Activated CD4-positive, alpha-beta memory T cell treated with anti-CD3 and anti-CD28 coated beads, Interleukin-2, amount 10 ng/mL, durations not matched to agents 7 days and 5 days (primary cell): ENCODE results near the gene MAST4. TPM values are rescaled to one million over a fixed set of nuclear protein-coding genes. Genes with fewer than 3 reads are reported as not detected.

Experiments
- CTCF ChIA-PET: fragments of 350-600 bp; sonication (Branson Sonifier 250); formaldehyde crosslinking; loops from one replicate; lab custom pipeline; 2021; ENCODE audit warnings: antibody characterized with exemption, inconsistent platforms; lab: Charles Lee
- POLR2A ChIA-PET: fragments of 350-600 bp; sonication (Branson Sonifier 250); formaldehyde crosslinking; loops from one replicate; lab custom pipeline; 2021; ENCODE audit warnings: antibody characterized with exemption; lab: Charles Lee
- DNase-seq: peaks from one replicate; pipeline ENCODE4 v3.0.0-alpha.2; 2020
- H3K27ac Mint-ChIP-seq: one replicate; pipeline ENCODE4 v1.8.0; 2021; ENCODE audit warnings: mild to moderate bottlenecking, mixed read lengths
- H3K27me3 Mint-ChIP-seq: one replicate; pipeline ENCODE4 v1.8.0; 2021; ENCODE audit warnings: mixed read lengths
- H3K36me3 Mint-ChIP-seq: one replicate; pipeline ENCODE4 v1.8.0; 2021; ENCODE audit warnings: low read depth, mixed read lengths
- H3K4me1 Mint-ChIP-seq: one replicate; pipeline ENCODE4 v1.8.0; 2021; ENCODE audit warnings: mixed read lengths
- H3K4me3 Mint-ChIP-seq: one replicate; pipeline ENCODE4 v1.8.0; 2021; ENCODE audit warnings: mild to moderate bottlenecking, mixed read lengths
- H3K9me3 Mint-ChIP-seq: one replicate; pipeline ENCODE4 v1.8.0; 2021; ENCODE audit warnings: mixed read lengths
- total RNA-seq, 2 experiments: library from RNA; stranded (reverse); gene quantifications; one replicate each; pipeline ENCODE4 v1.2.3, GENCODE V29; 2021

Gene MAST4
- total RNA-seq, 2 experiments from 2014 or later: 38.0 to 38.3 TPM

GRCh38 chr5:66840511-66841013 lies 244.4 kb downstream of the MAST4 start:
- peak overlapping the region; percentile 31 for H3K4me3 Mint-ChIP-seq
- H3K27me3 Mint-ChIP-seq: peaks cover 3% of the 10 kb centered on the region
- peaks cover 32% of the 10 kb centered on the region for H3K36me3 Mint-ChIP-seq
- H3K27ac Mint-ChIP-seq: peak overlapping the region; percentile 92
- peaks cover 64% of the 10 kb centered on the region for H3K4me1 Mint-ChIP-seq
- DNase-seq: peak; percentile 55
- POLR2A ChIA-PET: interaction anchor here (0.6 to 7.2 kb wide), 16 partner anchors 11 to 381 kb away, joined by 3 to 169 read pairs (median 4); no protein-coding TSS in a partner anchor
- CTCF ChIA-PET: interaction anchor here (1.0 to 5.5 kb wide), 7 partner anchors 11 to 534 kb away, joined by 4 to 78 read pairs (median 5); no protein-coding TSS in a partner anchor
- peaks cover 6% of the 10 kb centered on the region for H3K9me3 Mint-ChIP-seq

GRCh38 chr5:66841264-66841663 lies 245.1 kb downstream of the MAST4 start:
- POLR2A ChIA-PET: interaction anchor here (0.9 to 7.2 kb wide), 11 partner anchors 11 to 380 kb away, joined by 3 to 169 read pairs (median 9); no protein-coding TSS in a partner anchor
- H3K36me3 Mint-ChIP-seq: peaks cover 31% of the 10 kb centered on the region

DNA sequence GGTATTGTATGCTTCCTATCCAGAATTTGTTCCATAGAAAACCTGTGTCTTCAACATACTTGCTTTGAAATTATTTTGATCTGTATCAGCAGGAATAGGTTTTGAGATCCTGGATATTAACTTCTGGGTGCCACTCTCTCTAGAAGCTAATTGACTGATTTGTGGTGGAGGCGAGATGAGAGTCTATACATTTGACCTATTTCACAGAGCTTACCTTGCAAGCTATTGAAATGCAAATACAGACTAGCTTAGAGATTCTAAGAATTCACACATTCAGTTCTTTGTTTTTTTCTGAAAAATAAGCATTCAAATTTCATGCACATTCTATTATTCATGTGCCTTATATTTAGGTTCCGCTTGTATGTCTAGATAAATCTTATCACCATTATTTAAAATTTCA lies 246.3 kb downstream of the MAST4 start:
- Mint-ChIP-seq H3K4me1 (peaks cover 64% of the 10 kb centered on the region), H3K27ac (peak overlapping the region; percentile 92), H3K36me3 (peaks cover 28% of the 10 kb centered on the region), H3K27me3 (peaks cover 3% of the 10 kb centered on the region), H3K4me3 (no peak overlapping the region), H3K9me3 (peaks cover 6% of the 10 kb centered on the region)
- ChIA-PET POLR2A (interaction anchor here (3.2 to 7.2 kb wide), 3 partner anchors 13 to 20 kb away, joined by 14 to 169 read pairs (median 36); no protein-coding TSS in a partner anchor), CTCF (interaction anchor here (0.9 to 5.5 kb wide), 5 partner anchors 13 to 29 kb away, joined by 3 to 78 read pairs (median 20); no protein-coding TSS in a partner anchor)
- no peak for DNase-seq

More at GRCh38 chr5:66841264-66841663, 245.1 kb downstream of the MAST4 start:
- Mint-ChIP-seq H3K4me1 (peaks cover 64% of the 10 kb centered on the region), H3K9me3 (peaks cover 6% of the 10 kb centered on the region), H3K27ac (peak overlapping the region; percentile 92), H3K27me3 (peaks cover 3% of the 10 kb centered on the region), H3K4me3 (peak overlapping the region; percentile 31)
- DNase-seq: peak; percentile 31
- CTCF ChIA-PET: interaction anchor here (1.0 to 5.5 kb wide), 5 partner anchors 11 to 535 kb away, joined by 5 to 78 read pairs (median 20); no protein-coding TSS in a partner anchor

DNA sequence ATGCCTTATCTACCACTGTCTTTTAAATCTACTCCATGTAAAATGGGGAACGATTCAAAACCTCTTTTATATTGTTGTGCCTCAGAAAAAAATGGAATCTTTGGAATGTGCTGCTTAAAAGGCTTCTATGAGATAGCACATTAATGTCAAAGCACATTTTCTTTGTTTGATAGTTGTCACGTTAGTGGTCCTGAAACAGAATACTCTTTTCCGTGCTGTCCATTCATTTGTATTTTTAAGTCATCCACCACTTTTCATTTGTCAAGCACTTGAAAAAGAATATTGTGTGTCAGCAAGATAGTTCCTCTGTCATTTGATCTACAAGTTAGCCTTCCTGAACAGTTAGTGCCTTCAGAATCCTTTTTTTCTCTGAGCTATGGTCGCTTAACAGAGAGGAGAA lies 246.9 kb downstream of the MAST4 start:
- Mint-ChIP-seq H3K27ac (peak overlapping the region; percentile 92), H3K4me1 (peaks cover 63% of the 10 kb centered on the region), H3K4me3 (no peak overlapping the region), H3K9me3 (peaks cover 6% of the 10 kb centered on the region), H3K27me3 (peaks cover 3% of the 10 kb centered on the region), H3K36me3 (peaks cover 28% of the 10 kb centered on the region)
- ChIA-PET CTCF (interaction anchor here (0.9 to 5.5 kb wide), 7 partner anchors 13 to 29 kb away, joined by 3 to 78 read pairs (median 18); no protein-coding TSS in a partner anchor), POLR2A (interaction anchor here (0.6 to 7.2 kb wide), 6 partner anchors 13 to 46 kb away, joined by 3 to 169 read pairs (median 10); no protein-coding TSS in a partner anchor)
- DNase-seq: no peak

DNA sequence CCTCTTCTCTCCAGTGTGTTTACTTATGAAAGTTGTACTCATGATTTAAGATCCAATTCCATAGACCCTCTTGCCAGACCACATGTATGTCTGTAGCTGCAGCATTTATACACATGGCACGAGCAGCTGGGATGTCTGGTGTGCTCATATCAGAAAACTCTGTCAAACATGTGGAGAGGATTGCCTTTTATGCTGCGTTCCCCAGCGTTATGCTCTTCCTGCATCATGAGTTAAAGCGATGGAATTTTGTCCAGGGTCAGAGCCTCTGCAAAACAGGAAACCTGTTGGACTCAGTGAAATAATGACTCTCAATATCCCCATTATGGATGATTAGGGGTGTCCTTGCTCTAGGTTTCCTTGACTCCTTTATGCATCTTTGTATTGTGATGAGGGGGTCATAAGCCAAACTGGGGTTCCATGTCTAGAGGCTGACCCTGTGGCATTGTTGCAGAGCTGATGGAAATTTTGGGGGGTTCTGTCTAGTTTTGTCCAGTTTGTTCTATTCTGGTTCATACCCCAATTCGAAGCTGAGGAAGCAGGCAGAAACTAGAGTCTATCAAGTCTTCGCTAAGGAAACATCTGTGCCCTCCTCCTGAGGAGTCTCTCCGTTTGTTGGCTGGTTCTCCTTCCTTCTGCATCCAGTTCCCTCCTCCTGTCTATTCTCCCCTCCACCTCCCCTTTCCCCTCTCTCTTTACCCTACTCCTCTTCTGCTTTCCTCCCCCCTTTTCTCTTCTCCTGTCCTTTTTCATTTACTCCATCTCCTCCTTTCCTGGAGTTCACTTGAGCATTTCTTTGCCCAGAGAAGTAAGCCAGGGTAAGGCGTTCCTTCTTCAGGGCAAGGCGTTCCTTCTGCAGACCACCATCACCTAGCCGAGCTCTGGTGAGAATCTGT lies 252.8 kb downstream of the MAST4 start:
- no peak overlapping the region for H3K27ac Mint-ChIP-seq
- no peak overlapping the region for H3K4me3 Mint-ChIP-seq
- no peak for DNase-seq
- H3K9me3 Mint-ChIP-seq: peaks cover 2% of the 10 kb centered on the region
- peaks cover 11% of the 10 kb centered on the region for H3K27me3 Mint-ChIP-seq
- CTCF ChIA-PET: no interaction called here
- peaks cover 22% of the 10 kb centered on the region for H3K4me1 Mint-ChIP-seq
- POLR2A ChIA-PET: interaction anchor here (1.0 to 1.1 kb wide), 2 partner anchors 20 to 27 kb away, joined by 3 to 6 read pairs; no protein-coding TSS in a partner anchor
- H3K36me3 Mint-ChIP-seq: peaks cover 8% of the 10 kb centered on the region

GRCh38 chr5:66849803-66850202 lies 253.6 kb downstream of the MAST4 start:
- Mint-ChIP-seq H3K4me1 (peaks cover 15% of the 10 kb centered on the region), H3K36me3 (peaks cover under 1% of the 10 kb centered on the region), H3K27ac (no peak overlapping the region), H3K4me3 (no peak overlapping the region), H3K27me3 (peaks cover 11% of the 10 kb centered on the region), H3K9me3 (no peaks in the 10 kb centered on the region)
- no peak for DNase-seq
- POLR2A ChIA-PET: interaction anchor here (1.0 to 1.1 kb wide), 2 partner anchors 21 to 28 kb away, joined by 3 to 6 read pairs; no protein-coding TSS in a partner anchor
- CTCF ChIA-PET: no interaction called here

DNA sequence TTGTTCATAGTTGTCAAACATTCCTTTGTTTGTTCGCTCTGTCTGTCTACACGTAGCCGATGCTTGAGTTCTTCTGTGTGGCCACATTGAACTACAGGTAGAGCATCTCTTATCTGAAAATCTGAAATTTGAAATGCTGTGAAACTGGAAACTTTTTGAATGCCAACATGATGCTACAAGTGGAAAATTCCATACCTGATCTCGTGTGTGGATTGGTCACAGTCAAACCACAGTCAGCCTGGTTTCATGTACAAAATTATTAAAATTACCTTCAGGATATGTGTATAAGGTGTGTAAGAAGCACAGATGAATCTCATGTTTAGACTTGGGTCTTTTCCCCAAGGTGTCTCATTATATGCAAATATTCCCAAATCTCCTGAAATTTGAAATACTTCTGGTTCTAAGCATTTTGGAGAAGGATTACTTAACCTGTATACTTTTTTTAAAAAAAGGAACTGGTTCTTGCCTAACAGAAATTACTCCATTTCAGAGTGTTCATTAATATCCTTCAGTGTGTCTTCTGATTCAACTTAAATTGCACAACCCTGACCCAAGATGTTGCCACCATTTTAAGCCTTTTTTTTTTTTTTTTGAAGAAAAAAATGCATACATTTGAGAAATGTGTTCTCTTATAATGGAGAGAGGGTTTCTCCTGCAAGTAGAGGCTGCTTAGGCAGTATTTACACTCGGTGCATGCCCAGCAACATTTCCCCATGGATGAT lies 254.3 kb downstream of the MAST4 start:
- DNase-seq: no peak
- no peaks in the 10 kb centered on the region for H3K9me3 Mint-ChIP-seq
- POLR2A ChIA-PET: interaction anchor here (1.0 kb wide), 1 partner anchor 22 kb away, joined by 6 read pairs; no protein-coding TSS in a partner anchor
- CTCF ChIA-PET: no interaction called here
- peaks cover 19% of the 10 kb centered on the region for H3K4me1 Mint-ChIP-seq
- H3K4me3 Mint-ChIP-seq: no peak overlapping the region
- no peak overlapping the region for H3K27ac Mint-ChIP-seq
- peaks cover 5% of the 10 kb centered on the region for H3K36me3 Mint-ChIP-seq
- H3K27me3 Mint-ChIP-seq: peaks cover 11% of the 10 kb centered on the region

DNA sequence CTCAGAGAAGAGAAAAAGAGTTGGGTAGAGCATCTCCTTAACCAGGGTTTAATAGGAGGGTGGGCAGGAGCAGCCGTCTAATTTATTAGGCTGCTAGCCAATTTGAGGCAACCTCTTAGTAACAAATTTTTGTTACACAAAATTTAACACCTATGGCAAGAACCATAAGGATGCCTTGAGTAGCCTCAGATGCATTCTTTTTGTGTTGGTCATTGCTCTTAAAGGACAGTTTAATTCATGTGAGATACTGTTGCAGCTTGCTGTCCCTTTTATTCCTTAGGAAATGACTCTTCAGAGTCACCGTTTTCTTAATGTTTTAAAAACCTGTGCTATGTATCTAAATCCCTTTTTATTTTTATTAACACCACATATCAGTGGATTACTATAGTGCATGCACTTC lies 255.1 kb downstream of the MAST4 start:
- CTCF ChIA-PET: interaction anchor here (0.8 to 1.3 kb wide), 3 partner anchors 29 to 39 kb away, joined by 3 to 4 read pairs (median 3); no protein-coding TSS in a partner anchor

GRCh38 chr5:66854416-66854815 lies 258.2 kb downstream of the MAST4 start:
- H3K9me3 Mint-ChIP-seq: no peaks in the 10 kb centered on the region

More for the DNA sequence above, 255.1 kb downstream of the MAST4 start:
- no peak overlapping the region for H3K4me3 Mint-ChIP-seq
- H3K9me3 Mint-ChIP-seq: no peaks in the 10 kb centered on the region
- H3K4me1 Mint-ChIP-seq: peaks cover 22% of the 10 kb centered on the region
- POLR2A ChIA-PET: interaction anchor here (1.2 to 1.3 kb wide), 2 partner anchors 10 to 22 kb away, joined by 3 to 4 read pairs; no protein-coding TSS in a partner anchor
- H3K36me3 Mint-ChIP-seq: peaks cover 5% of the 10 kb centered on the region
- H3K27ac Mint-ChIP-seq: no peak overlapping the region
- DNase-seq: no peak
- peaks cover 11% of the 10 kb centered on the region for H3K27me3 Mint-ChIP-seq

DNA sequence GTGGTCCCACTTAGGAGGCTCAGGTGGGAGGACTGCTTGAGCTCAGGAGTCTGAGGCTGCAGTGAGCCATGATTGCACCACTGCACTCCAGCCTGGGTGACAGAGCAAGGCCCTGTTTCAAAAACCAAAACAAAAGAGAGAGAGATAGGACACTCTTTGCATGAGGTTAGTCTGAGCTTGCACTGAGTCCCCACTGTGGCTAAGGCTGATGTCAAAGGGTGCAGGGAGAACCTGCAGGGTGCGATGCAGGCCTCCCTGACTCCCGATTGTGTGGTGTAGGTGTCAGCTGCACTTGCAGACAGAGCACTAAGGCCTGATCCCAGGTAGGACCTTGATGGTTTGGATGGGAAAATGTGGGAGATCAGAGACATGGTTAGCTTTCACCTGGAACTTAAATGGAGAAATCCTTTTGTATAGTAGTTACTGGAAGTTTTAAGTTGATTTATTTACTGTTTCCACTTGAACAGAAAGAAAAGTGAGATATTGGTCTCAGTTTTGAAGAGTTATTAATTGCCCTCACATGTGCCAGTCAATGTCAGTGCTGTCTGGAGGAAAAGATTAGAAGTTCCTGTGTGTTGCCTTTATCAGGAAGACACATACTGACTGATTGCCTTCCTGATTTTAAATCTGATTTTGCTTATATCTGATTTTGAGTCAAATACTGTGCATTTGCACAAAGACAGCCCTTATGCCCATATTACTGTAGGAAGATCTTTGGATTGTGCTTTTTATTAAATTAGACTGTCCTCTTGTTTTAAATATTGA lies 260.0 kb downstream of the MAST4 start:
- ChIA-PET CTCF (interaction anchor here (1.6 kb wide), 1 partner anchor 8 kb away, joined by 5 read pairs; no protein-coding TSS in a partner anchor), POLR2A (no interaction called here)

More at GRCh38 chr5:66854416-66854815, 258.2 kb downstream of the MAST4 start:
- DNase-seq: no peak
- H3K27me3 Mint-ChIP-seq: peaks cover 10% of the 10 kb centered on the region
- CTCF ChIA-PET: interaction anchor here (1.1 kb wide), 1 partner anchor 40 kb away, joined by 3 read pairs; no protein-coding TSS in a partner anchor
- POLR2A ChIA-PET: no interaction called here
- no peak overlapping the region for H3K27ac Mint-ChIP-seq
- peaks cover 5% of the 10 kb centered on the region for H3K36me3 Mint-ChIP-seq
- no peak overlapping the region for H3K4me3 Mint-ChIP-seq
- peaks cover 28% of the 10 kb centered on the region for H3K4me1 Mint-ChIP-seq

GRCh38 chr5:66859526-66859925 lies 263.3 kb downstream of the MAST4 start:
- H3K4me3 Mint-ChIP-seq: no peak overlapping the region
- H3K36me3 Mint-ChIP-seq: peaks cover 5% of the 10 kb centered on the region
- no peak for DNase-seq
- CTCF ChIA-PET: no interaction called here
- no peak overlapping the region for H3K27ac Mint-ChIP-seq
- H3K9me3 Mint-ChIP-seq: no peaks in the 10 kb centered on the region
- POLR2A ChIA-PET: interaction anchor here (1.5 kb wide), 1 partner anchor 19 kb away, joined by 4 read pairs; no protein-coding TSS in a partner anchor
- H3K4me1 Mint-ChIP-seq: peaks cover 42% of the 10 kb centered on the region
- peaks cover 17% of the 10 kb centered on the region for H3K27me3 Mint-ChIP-seq

More for the DNA sequence above, 260.0 kb downstream of the MAST4 start:
- no peak overlapping the region for H3K4me3 Mint-ChIP-seq
- peaks cover 5% of the 10 kb centered on the region for H3K36me3 Mint-ChIP-seq
- no peaks in the 10 kb centered on the region for H3K9me3 Mint-ChIP-seq
- H3K27ac Mint-ChIP-seq: no peak overlapping the region
- peaks cover 11% of the 10 kb centered on the region for H3K27me3 Mint-ChIP-seq
- H3K4me1 Mint-ChIP-seq: peaks cover 25% of the 10 kb centered on the region
- no peak for DNase-seq
